HG03108 (cell line): ENCODE data around the gene EPHA6.

Experiments used
- ATAC-seq: cut with Tn5 transposase; IDR thresholded peaks from one replicate; pipeline ENCODE4 v1.9.1; 2021; ENCODE audit warnings: moderate library complexity; ENCODE audit not compliant: unreplicated experiment

The EPHA6 gene

DNA sequence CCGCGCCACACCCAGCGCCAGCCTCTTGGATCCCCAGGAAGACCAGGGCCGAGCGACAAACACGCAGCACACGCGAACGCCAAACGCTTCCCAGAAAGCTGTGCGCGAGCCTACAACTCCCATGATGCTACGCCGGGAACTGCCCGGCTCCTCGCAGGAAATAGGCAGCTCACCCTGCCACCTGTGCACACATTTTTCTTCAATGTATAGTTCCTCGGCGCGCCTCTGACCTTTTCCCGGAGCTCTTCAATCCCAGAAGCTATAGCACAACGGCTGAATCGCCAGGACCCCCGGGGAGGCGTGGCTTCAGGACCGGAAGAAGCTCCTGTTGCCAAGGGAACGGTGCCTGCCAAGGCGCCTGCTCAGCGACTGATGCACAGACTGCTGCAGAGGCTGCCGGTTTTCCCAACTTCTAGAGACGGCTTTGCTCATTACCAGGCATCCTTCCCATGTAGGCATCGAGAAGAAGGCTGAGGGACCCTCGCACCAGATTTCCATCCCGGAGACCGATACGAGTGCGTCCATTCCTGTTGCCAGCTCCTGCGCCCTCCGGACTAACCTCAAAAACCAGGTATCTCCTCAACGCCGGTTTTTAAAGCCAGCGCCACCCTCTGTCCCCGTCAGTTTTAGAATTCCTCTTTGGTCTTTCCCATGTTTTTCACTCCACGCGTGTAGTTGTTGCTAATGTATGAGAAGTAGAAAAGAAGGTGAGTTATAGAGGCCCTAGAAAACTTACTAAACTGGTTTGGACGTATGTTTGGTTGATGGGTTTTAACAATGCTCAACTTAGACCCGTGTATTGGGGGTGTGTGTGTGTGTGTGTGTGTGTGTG, 950.2 kb downstream of the EPHA6 start, which contains the start of gene ARL6:
Gene ARL6 (plus strand): TSS at position 352 of the 832 bp plus-strand sequence. CDS start 3,350 bp downstream, outside the sequence.
- ATAC-seq, result peak; percentile 93

DNA sequence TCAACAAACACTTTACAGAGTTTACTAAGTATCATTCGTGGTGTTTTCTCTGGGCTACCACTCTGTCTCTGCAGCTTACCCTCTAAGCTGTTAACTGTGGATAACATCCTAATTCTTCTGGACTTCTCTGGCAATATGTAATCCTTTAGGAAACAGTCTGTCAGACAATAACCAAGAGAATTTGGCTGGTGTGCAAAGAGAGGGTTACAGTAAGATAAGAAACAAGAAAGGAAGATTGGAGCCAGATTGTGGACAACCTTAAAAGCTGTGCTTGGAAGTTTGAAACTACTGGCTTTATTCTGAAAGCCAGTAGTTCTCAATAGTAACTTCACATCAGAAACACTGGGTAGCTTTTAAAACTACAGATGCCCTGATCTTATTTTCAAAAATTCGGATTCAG, 950.9 kb downstream of the EPHA6 start:
- no peak for ATAC-seq

DNA sequence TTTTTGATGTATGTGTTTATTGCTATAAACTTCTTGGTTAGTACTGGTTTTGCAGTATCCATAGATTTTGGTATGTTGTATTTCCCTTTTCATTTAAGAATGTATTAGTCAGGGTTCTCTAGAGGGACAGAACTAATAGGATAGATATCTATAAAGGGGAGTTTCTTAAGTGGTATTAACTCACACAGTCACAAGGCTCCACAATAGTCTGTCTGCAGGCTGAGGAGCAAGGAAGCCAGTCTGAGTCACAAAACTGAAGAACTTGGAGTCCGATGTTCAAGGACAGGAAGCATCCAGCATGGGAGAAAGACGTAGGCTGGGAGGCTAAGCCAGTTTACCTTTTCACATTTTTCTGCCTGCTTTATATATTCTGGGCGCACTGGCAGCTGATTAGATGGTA, 958.5 kb downstream of the EPHA6 start:
- no peak for ATAC-seq

DNA sequence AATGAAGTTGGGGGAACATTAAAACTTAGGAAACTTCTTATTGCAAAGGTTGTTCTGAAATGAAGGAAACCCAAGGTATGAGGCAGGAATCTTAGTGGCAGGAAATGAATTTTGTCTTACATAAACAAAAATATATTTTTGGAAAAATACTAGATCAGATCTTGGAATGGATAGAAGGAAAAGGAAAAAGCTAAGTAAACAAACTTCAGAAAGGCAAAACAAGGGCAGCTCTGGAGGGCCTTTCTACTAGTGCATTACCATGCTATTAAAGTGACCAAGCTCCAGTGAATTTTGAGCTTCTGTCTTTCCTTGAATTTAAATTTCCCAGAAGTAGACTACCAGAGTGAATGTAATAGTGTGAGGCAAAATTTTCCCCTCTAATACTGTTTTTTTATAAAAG, 963.8 kb downstream of the EPHA6 start:
- ATAC-seq, result no peak

DNA sequence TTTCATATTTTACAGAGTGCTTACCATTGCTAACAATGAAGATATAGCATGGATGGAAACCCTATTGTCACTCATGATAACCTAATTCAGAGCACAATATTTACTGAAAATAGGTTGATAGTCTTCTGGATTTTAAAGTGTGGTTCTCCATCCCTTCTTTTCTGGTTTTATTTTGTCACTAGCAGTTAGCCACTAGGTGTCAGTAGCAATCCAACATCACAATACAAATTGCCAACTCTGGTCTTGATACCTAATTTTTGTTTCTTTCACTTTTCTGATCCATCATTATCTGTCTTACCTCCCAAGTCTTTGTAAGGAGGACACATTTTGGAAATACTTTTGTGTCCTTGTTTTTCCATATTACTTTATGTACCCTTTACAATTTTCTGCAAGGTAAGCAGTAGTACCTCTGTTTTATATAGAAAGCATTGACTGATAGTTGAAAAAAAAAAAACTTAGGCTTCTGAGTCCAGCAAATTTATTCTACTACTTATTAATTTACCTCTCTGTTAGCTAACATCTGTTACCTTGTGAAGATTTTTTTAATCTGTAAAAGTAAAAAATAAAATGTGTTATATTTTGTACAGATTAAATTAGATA, 979.1 kb downstream of the EPHA6 start:
- peak; percentile 56 for ATAC-seq

DNA sequence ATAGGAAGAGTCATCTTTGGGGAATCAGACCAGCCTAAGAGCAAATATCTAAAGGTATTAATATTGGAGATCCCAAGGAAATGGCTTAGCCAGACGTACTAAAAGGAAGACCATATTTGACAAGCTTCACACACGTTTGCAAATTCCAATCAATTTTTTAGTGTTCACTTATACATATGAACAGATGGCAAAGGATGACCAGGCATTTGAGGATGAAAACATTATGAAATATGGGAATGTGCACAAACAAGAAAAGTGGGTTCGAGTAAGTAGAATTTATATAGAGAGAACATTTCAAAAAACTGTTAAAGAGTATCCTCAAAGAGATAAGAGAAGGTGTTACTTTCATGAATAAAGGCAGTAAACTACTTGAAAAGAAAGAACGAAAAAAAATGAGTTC, 981.6 kb downstream of the EPHA6 start:
- ATAC-seq, result no peak
